Measurements from ENCODE around the gene LRP1B.

LRP1B gene

DNA sequence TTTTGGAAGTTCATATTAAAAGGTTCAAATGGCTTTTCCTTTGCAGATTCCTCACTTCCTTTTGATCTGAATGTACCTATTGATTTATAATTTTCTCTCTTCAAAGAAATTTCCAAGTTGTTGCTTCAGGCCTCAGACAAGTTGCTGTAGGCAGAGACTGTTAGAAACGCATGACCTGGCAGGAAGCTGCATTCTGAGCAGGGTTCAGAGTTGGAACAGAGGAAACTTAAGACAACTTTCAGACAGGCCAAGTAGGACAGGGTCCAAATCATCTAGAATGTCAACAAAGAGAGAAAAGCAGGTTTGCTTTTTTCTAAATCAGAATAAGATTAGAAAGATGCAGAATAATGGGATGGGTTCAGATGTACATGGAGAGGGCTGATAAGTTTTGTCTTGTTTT lies 416.3 kb downstream of the LRP1B start:
- TF ChIP-seq TAF1 (IDR thresholded peaks at IDR 0.05; ENCODE audit: borderline replicate concordance, insufficient read depth, low read length) (no peak), FOXP2 (optimal IDR thresholded peaks at IDR 0.05; ENCODE audit: borderline replicate concordance, extremely low read depth, extremely low read length, insufficient read depth) (no peak)

DNA sequence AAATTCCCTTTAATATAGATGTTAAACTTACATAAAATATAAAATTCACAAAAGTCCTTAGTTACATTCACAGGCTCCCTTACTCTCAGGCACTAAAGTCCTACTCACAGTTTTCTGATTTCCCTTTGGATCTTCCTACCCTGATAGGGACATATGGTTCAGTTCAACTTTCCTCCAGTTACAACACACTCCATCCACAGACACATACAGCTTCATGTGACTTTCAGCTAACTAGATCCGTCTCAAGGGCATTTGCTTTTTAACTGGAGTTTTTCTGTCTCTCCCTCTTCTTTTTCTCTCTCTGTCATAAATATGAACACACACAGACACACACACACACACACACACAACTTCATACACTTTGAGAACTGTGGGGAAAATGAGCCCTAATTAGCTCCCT lies 419.2 kb downstream of the LRP1B start:
- TF ChIP-seq FOXP2 (optimal IDR thresholded peaks at IDR 0.05; ENCODE audit: borderline replicate concordance, extremely low read depth, extremely low read length, insufficient read depth) (no peak), SIN3A (IDR thresholded peaks at IDR 0.05; ENCODE audit: borderline replicate concordance, insufficient read depth, low read length) (no peak), POLR2AphosphoS5 (IDR thresholded peaks at IDR 0.05; ENCODE audit: low read depth, low read length) (no peak), TAF1 (IDR thresholded peaks at IDR 0.05; ENCODE audit: borderline replicate concordance, insufficient read depth, low read length) (no peak)
- TF ChIP-seq, protein P1, sequence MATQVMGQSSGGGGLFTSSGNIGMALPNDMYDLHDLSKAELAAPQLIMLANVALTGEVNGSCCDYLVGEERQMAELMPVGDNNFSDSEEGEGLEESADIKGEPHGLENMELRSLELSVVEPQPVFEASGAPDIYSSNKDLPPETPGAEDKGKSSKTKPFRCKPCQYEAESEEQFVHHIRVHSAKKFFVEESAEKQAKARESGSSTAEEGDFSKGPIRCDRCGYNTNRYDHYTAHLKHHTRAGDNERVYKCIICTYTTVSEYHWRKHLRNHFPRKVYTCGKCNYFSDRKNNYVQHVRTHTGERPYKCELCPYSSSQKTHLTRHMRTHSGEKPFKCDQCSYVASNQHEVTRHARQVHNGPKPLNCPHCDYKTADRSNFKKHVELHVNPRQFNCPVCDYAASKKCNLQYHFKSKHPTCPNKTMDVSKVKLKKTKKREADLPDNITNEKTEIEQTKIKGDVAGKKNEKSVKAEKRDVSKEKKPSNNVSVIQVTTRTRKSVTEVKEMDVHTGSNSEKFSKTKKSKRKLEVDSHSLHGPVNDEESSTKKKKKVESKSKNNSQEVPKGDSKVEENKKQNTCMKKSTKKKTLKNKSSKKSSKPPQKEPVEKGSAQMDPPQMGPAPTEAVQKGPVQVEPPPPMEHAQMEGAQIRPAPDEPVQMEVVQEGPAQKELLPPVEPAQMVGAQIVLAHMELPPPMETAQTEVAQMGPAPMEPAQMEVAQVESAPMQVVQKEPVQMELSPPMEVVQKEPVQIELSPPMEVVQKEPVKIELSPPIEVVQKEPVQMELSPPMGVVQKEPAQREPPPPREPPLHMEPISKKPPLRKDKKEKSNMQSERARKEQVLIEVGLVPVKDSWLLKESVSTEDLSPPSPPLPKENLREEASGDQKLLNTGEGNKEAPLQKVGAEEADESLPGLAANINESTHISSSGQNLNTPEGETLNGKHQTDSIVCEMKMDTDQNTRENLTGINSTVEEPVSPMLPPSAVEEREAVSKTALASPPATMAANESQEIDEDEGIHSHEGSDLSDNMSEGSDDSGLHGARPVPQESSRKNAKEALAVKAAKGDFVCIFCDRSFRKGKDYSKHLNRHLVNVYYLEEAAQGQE (IDR thresholded peaks at IDR 0.05; ENCODE audit: insufficient read depth in 1 of 2, low read depth in 2 of 2, low read length in 2 of 2), result no peak

DNA sequence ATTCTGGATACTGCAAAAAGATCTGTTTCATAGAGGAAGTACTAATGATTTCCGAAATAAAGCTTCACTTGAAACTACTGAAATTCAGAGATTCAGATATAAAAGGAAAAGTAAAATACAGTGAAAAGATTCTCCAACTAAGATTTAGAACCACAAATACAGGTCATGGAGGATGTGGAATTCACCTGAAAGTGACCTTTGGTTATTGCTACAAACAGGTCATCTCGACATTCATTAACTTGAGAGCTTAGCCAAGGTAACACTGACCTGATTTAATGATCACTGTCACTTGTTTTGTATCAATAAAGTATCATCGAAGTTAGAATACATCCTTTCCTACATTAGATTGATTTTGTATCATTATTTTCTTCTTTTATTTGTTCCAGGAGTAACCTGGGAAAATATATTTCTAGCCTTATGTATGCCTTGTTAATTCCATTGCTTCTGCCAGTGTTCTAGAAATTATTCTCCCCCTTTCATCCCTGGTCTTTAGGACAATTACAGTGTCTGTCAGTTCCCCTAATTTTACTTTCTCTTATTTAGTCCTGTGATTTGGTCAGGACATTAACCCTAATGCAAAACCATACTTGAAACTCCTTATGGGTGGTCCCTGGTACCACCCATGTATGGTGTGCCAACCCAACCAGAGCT lies 420.1 kb downstream of the LRP1B start:
- TF ChIP-seq TAF1 (IDR thresholded peaks at IDR 0.05; ENCODE audit: borderline replicate concordance, insufficient read depth, low read length) (no peak), SIN3A (IDR thresholded peaks at IDR 0.05; ENCODE audit: borderline replicate concordance, insufficient read depth, low read length) (no peak), FOXP2 (optimal IDR thresholded peaks at IDR 0.05; ENCODE audit: borderline replicate concordance, extremely low read depth, extremely low read length, insufficient read depth) (no peak), POLR2AphosphoS5 (IDR thresholded peaks at IDR 0.05; ENCODE audit: low read depth, low read length) (no peak)
- TF ChIP-seq, protein P1 (IDR thresholded peaks at IDR 0.05; ENCODE audit: insufficient read depth in 1 of 2, low read depth in 2 of 2, low read length in 2 of 2), result no peak

DNA sequence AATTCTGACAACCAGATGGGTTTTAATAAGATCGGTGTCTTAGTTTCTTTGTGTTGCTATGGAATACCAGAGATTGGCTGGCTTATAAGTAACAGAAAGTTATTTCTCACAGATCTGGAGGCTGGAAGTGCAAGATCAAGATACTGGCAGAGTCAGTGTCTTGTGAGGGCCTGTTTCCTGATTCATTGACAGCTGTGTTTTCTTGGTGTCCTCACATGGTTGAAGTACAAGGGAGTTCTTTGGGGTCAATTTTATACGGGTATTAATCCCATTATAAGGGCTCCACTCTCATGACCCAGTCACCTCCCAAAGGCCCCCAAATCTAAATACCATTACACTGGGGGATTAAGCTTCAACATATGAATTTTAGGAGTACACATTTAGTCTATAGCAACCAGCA lies 421.1 kb downstream of the LRP1B start:
- TF ChIP-seq SIN3A (IDR thresholded peaks at IDR 0.05; ENCODE audit: borderline replicate concordance, insufficient read depth, low read length), result no peak
- TF ChIP-seq POLR2AphosphoS5 (IDR thresholded peaks at IDR 0.05; ENCODE audit: low read depth, low read length), result no peak
- TF ChIP-seq, protein P1 (IDR thresholded peaks at IDR 0.05; ENCODE audit: insufficient read depth in 1 of 2, low read depth in 2 of 2, low read length in 2 of 2), result no peak
- no peak for TF ChIP-seq FOXP2 (optimal IDR thresholded peaks at IDR 0.05; ENCODE audit: borderline replicate concordance, extremely low read depth, extremely low read length, insufficient read depth)
- TF ChIP-seq TAF1 (IDR thresholded peaks at IDR 0.05; ENCODE audit: borderline replicate concordance, insufficient read depth, low read length), result no peak

DNA sequence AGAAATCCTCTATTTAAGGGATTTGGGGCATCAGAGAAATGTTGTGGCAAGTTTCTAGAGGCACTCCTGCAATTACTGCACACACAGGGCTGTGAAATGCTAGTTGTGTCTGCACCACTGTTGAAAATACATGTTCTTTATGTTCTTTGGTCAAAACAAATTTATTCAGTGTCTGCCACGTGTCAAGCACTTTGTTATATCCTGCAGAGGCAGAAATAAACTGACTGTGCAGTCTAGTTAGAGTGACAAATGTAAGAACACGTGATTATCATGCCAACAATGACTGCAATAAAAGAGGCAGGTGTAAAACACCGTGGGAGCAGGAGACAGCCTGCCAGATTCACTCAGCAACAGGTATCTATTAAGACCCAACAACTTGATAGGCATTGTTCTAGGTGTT lies 423.3 kb downstream of the LRP1B start:
- TF ChIP-seq, protein P1 (IDR thresholded peaks at IDR 0.05; ENCODE audit: insufficient read depth in 1 of 2, low read depth in 2 of 2, low read length in 2 of 2), result no peak
- TF ChIP-seq TAF1 (IDR thresholded peaks at IDR 0.05; ENCODE audit: borderline replicate concordance, insufficient read depth, low read length), result no peak
- TF ChIP-seq SIN3A (IDR thresholded peaks at IDR 0.05; ENCODE audit: borderline replicate concordance, insufficient read depth, low read length), result no peak
- no peak for TF ChIP-seq POLR2AphosphoS5 (IDR thresholded peaks at IDR 0.05; ENCODE audit: low read depth, low read length)
- no peak for TF ChIP-seq FOXP2 (optimal IDR thresholded peaks at IDR 0.05; ENCODE audit: borderline replicate concordance, extremely low read depth, extremely low read length, insufficient read depth)

All from PFSK-1 (cell line).